SK-N-SH (cell line): ENCODE data around the gene ECSCR. TPM values are rescaled to one million over a fixed set of nuclear protein-coding genes. Genes with fewer than 3 reads are reported as not detected.

Experiments used
- CTCF ChIA-PET: fragments of 300-600, 350-600 bp; formaldehyde crosslinking; extraction: SDS; loops from one replicate; lab custom pipeline; 2021; lab: Yijun Ruan, JAX
- POLR2A ChIA-PET: fragments of 350-600 bp; sonication (Branson Sonifier 250); formaldehyde crosslinking; extraction: SDS; loops from one replicate; lab custom pipeline; 2020; ENCODE audit warnings: antibody characterized with exemption, inconsistent platforms; lab: Yijun Ruan, JAX
- DNase-seq: peaks from one replicate; pipeline ENCODE4 v3.0.0; 2012
- H2AFZ ChIP-seq: fragments of 200-600 bp; sonication (generic); 2 replicates; pipeline ENCODE4 v1.8.1; 2016; ENCODE audit warnings: antibody characterized with exemption, mild to moderate bottlenecking, low read depth
- H3F3A ChIP-seq: fragments of 200-600 bp; sonication (generic); replicated peaks from 2 replicates; pipeline ENCODE3; 2016; ENCODE audit warnings: antibody characterized with exemption, mild to moderate bottlenecking; ENCODE audit not compliant: insufficient read depth
- H3K27ac ChIP-seq, 2 experiments: fragments of 200-500 bp in 1 of 2; fragments of 200-600 bp in 1 of 2; sonication (Bioruptor generic) in 1 of 2; sonication (generic), shearing (Covaris generic) in 1 of 2; 2 replicates each; pipeline versions ENCODE4 v1.5.1 to v1.6.1; 2014 to 2016; ENCODE audit warnings: low read depth in 2 of 2, inconsistent platforms in 1 of 2, low read length in 1 of 2, mild to moderate bottlenecking in 1 of 2, mixed read lengths in 1 of 2
- H3K27me3 ChIP-seq: fragments of 200-600 bp; sonication (generic), shearing (Covaris generic); 2 replicates; pipeline ENCODE4 v1.6.1; 2016; ENCODE audit warnings: mixed run types; ENCODE audit not compliant: insufficient read depth
- H3K36me3 ChIP-seq, 2 experiments: fragments of 200-500 bp in 1 of 2; fragments of 200-600 bp in 1 of 2; sonication (Bioruptor generic) in 1 of 2; sonication (generic) in 1 of 2; replicated peaks in 1 of 2; 2 replicates each; pipeline versions ENCODE3 to v1.5.1; 2014 to 2016; ENCODE audit warnings: low read length in 1 of 2, mild to moderate bottlenecking in 1 of 2; ENCODE audit not compliant: insufficient read depth in 2 of 2, control insufficient read depth in 1 of 2
- H3K4me1 ChIP-seq, 2 experiments: fragments of 200-500 bp in 1 of 2; fragments of 200-600 bp in 1 of 2; sonication (Bioruptor generic) in 1 of 2; sonication (generic), shearing (Covaris generic) in 1 of 2; 2 replicates each; pipeline versions ENCODE4 v1.5.1 to v1.6.1; 2014 to 2016; ENCODE audit warnings: low read depth in 1 of 2, low read length in 1 of 2, mixed run types in 1 of 2; ENCODE audit not compliant: insufficient read depth in 2 of 2, control insufficient read depth in 1 of 2
- H3K4me2 ChIP-seq: fragments of 200-600 bp; sonication (generic), shearing (Covaris generic); 2 replicates; pipeline ENCODE4 v1.6.1; 2017; ENCODE audit warnings: mixed run types
- H3K4me3 ChIP-seq, 2 experiments: fragments of 200-500 bp in 1 of 2; fragments of 200-600 bp in 1 of 2; sonication (Bioruptor generic) in 1 of 2; sonication (generic), shearing (Covaris generic) in 1 of 2; 2 replicates each; pipeline versions ENCODE4 v1.5.1 to v1.8.1; 2014 to 2016; ENCODE audit warnings: low read depth in 2 of 2, inconsistent platforms in 1 of 2, low read length in 1 of 2, mild to moderate bottlenecking in 1 of 2, mixed read lengths in 1 of 2, moderate library complexity in 1 of 2
- H3K79me2 ChIP-seq: fragments of 200-600 bp; sonication (generic); 2 replicates; pipeline ENCODE4 v1.8.1; 2017; ENCODE audit warnings: mild to moderate bottlenecking; ENCODE audit not compliant: insufficient read depth
- H3K9ac ChIP-seq: fragments of 200-600 bp; sonication (generic); 2 replicates; pipeline ENCODE4 v1.6.1; 2017; ENCODE audit warnings: mixed run types
- H3K9me2 ChIP-seq: fragments of 200-600 bp; sonication (generic); 2 replicates; pipeline ENCODE4 v1.6.1; 2017; ENCODE audit warnings: mixed run types
- H3K9me3 ChIP-seq: fragments of 200-600 bp; sonication (generic); 2 replicates; pipeline ENCODE4 v1.6.1; 2017; ENCODE audit warnings: mixed run types, mild to moderate bottlenecking, moderate library complexity
- H4K20me1 ChIP-seq: fragments of 200-600 bp; sonication (generic); 2 replicates; pipeline ENCODE4 v1.6.1; 2017; ENCODE audit warnings: mild to moderate bottlenecking, mixed run types; ENCODE audit not compliant: insufficient read depth
- CHD2 ChIP-seq: fragments of 150-350 bp; IDR thresholded peaks from 2 replicates; pipeline ENCODE4 v1.6.1; 2018; ENCODE audit warnings: low read length; ENCODE audit not compliant: partially characterized antibody
- ELF1 ChIP-seq: IDR thresholded peaks from 2 replicates; pipeline ENCODE4 v1.4.0; 2012
- EP300 ChIP-seq, 2 experiments: IDR thresholded peaks; 2 replicates each; pipeline versions ENCODE4 v1.4.0 to v1.6.1; 2012; ENCODE audit warnings: borderline replicate concordance in 1 of 2, low read depth in 1 of 2, low read length in 1 of 2
- EZH2phosphoT487 ChIP-seq: fragments of 200-600 bp; sonication (generic); IDR thresholded peaks from 2 replicates; pipeline ENCODE4 v1.6.1; 2017; ENCODE audit warnings: low read depth, mixed run types, mild to moderate bottlenecking, antibody characterized with exemption, moderate library complexity, borderline replicate concordance
- FOSL2 ChIP-seq: IDR thresholded peaks from 2 replicates; pipeline ENCODE4 v1.4.0; 2012; ENCODE audit warnings: low read depth, mild to moderate bottlenecking, moderate library complexity, borderline replicate concordance
- FOXJ3 ChIP-seq: sonication (generic); formaldehyde crosslinking; IDR thresholded peaks from 2 replicates; pipeline ENCODE4 v1.5.1; 2020; ENCODE audit warnings: mild to moderate bottlenecking, missing genetic modification reagents
- FOXM1 ChIP-seq: IDR thresholded peaks from 2 replicates; pipeline ENCODE4 v1.4.0; 2012; ENCODE audit warnings: low read depth, mild to moderate bottlenecking
- GATA2 ChIP-seq: sonication (generic); formaldehyde crosslinking; IDR thresholded peaks from 2 replicates; pipeline ENCODE4 v1.5.0; 2020; ENCODE audit warnings: mild to moderate bottlenecking, missing genetic modification reagents
- IRF3 ChIP-seq: fragments of 150-350 bp; IDR thresholded peaks from 2 replicates; pipeline ENCODE4 v1.6.1; 2016; ENCODE audit warnings: mild to moderate bottlenecking, low read depth, low read length
- JUND ChIP-seq: IDR thresholded peaks from 2 replicates; pipeline ENCODE4 v1.4.0; 2012
- MAX ChIP-seq: IDR thresholded peaks from 2 replicates; pipeline ENCODE4 v1.4.0; 2012; ENCODE audit warnings: low read depth
- MEF2A ChIP-seq: IDR thresholded peaks from 2 replicates; pipeline ENCODE4 v1.4.0; 2012; ENCODE audit warnings: low read depth, borderline replicate concordance
- NFIC ChIP-seq: IDR thresholded peaks from 2 replicates; pipeline ENCODE4 v1.4.0; 2012; ENCODE audit warnings: borderline replicate concordance
- PBX3 ChIP-seq: IDR thresholded peaks from 2 replicates; pipeline ENCODE4; 2012
- POLR2AphosphoS5 ChIP-seq: IDR thresholded peaks from 2 replicates; pipeline ENCODE4 v1.6.1; 2012; ENCODE audit warnings: low read depth, low read length
- RAD21 ChIP-seq: IDR thresholded peaks from 2 replicates; pipeline ENCODE4 v1.6.1; 2012; ENCODE audit warnings: mild to moderate bottlenecking, low read length
- RCOR1 ChIP-seq: fragments of 150-350 bp; IDR thresholded peaks from 2 replicates; pipeline ENCODE4 v1.6.1; 2017; ENCODE audit warnings: antibody characterized with exemption, low read length
- REST ChIP-seq: IDR thresholded peaks from 2 replicates; pipeline ENCODE4 v1.6.1; 2012; ENCODE audit warnings: mild to moderate bottlenecking, low read depth, low read length, moderate library complexity
- RFX5 ChIP-seq: IDR thresholded peaks from 2 replicates; pipeline ENCODE4 v1.6.1; 2012; ENCODE audit warnings: mild to moderate bottlenecking, improper control_type of control experiment, low read length
- RXRA ChIP-seq: IDR thresholded peaks from 2 replicates; pipeline ENCODE4 v1.4.0; 2012; ENCODE audit warnings: low read depth, mild to moderate bottlenecking, borderline replicate concordance
- TAF1 ChIP-seq: IDR thresholded peaks from 2 replicates; pipeline ENCODE4 v1.6.1; 2012; ENCODE audit warnings: low read depth, mild to moderate bottlenecking, low read length, moderate library complexity, borderline replicate concordance
- TCF12 ChIP-seq: IDR thresholded peaks from 2 replicates; pipeline ENCODE4 v1.4.0; 2012
- TEAD4 ChIP-seq: IDR thresholded peaks from 2 replicates; pipeline ENCODE4 v1.4.0; 2012; ENCODE audit warnings: mild to moderate bottlenecking, borderline replicate concordance; ENCODE audit not compliant: insufficient read depth
- USF1 ChIP-seq: IDR thresholded peaks from 2 replicates; pipeline ENCODE4 v1.4.0; 2012; ENCODE audit warnings: low read depth, borderline replicate concordance
- YY1 ChIP-seq: IDR thresholded peaks from 2 replicates; pipeline ENCODE4 v1.4.0; 2012; ENCODE audit warnings: low read depth, mild to moderate bottlenecking
- WGBS: methylation state at CpG from one replicate; pipeline ENCODE4 v1.1.6; 2017; ENCODE audit warnings: low lambda C conversion rate; 5-methylcytosine and 5-hydroxymethylcytosine counted together
- polyA plus RNA-seq, 3 experiments: library from polyadenylated mRNA; depleted of rRNA; stranded (reverse); fragments of >200 nt; gene quantifications; 2 replicates each; pipeline ENCODE4 v1.2.3, GENCODE V29; 2012

Gene ECSCR
- polyA plus RNA-seq, 1 of the 3 experiments (the other 2 are of a cell fraction) = 10.9 TPM

GRCh38 chr5:139494256-139494655 lies 31.7 kb upstream of the ECSCR start (continued):
- TF ChIP-seq TEAD4 (no peak), GATA2 (no peak), CHD2 (no peak), EP300 (IDR thresholded peaks at IDR 0.05; ENCODE audit: borderline replicate concordance in 1 of 2, low read depth in 1 of 2, low read length in 1 of 2) (no peak), TCF12 (no peak), NFIC (no peak), YY1 (no peak)

GRCh38 chr5:139492700-139493192 lies 30.2 kb upstream of the ECSCR start:
- peaks cover 2 to 27% of the 10 kb centered on the region in 2 experiments; a peak in 3 of 4 replicates for H3K4me1 ChIP-seq
- ChIA-PET CTCF (interaction anchor here (1.0 kb wide), 1 partner anchor 71 kb away, joined by 4 read pairs; no protein-coding TSS in a partner anchor), POLR2A (no interaction called here)
- H3K4me3 ChIP-seq = peak overlapping the region; percentile 21 to 22; a peak in 2 of 4 replicates
- no peaks in the 10 kb centered on the region for H3K79me2 ChIP-seq
- no peaks in the 10 kb centered on the region for H3K27me3 ChIP-seq
- WGBS = 20% methylated on average over 6 of the region's 6 CpGs
- peak overlapping the region; percentile 68 to 84; a peak in 3 of 4 replicates for H3K27ac ChIP-seq
- no peaks in the 10 kb centered on the region for H4K20me1 ChIP-seq
- H3K9me3 ChIP-seq = no peaks in the 10 kb centered on the region
- H3K9ac ChIP-seq = peak overlapping the region; percentile 18; the same call in 1 of the 2 replicates
- peak overlapping the region; percentile 60; the same call in 1 of the 2 replicates for H2AFZ ChIP-seq
- DNase-seq = no peak
- H3F3A ChIP-seq = peaks cover 44% of the 10 kb centered on the region
- peak overlapping the region; percentile 38 for H3K4me2 ChIP-seq
- no peaks in the 10 kb centered on the region for H3K9me2 ChIP-seq
- no peaks in the 10 kb centered on the region for H3K36me3 ChIP-seq
- TF ChIP-seq POLR2AphosphoS5 (peak; percentile 25; the same call in 1 of the 2 replicates), RAD21 (no peak), EP300 (IDR thresholded peaks at IDR 0.05; ENCODE audit: borderline replicate concordance in 1 of 2, low read depth in 1 of 2, low read length in 1 of 2) (no peak; a peak in 2 of 4 replicates), FOXM1 (no peak), EZH2phosphoT487 (no peak), NFIC (peak; percentile 75; the same call in 1 of the 2 replicates), TCF12 (peak; percentile 74; the same call in 1 of the 2 replicates), RFX5 (no peak), TAF1 (no peak), RCOR1 (peak; percentile 60; the same call in 1 of the 2 replicates), ELF1 (no peak), CHD2 (no peak), FOSL2 (no peak), JUND (no peak), REST (0 out of 2 replicates have a peak, but pooled peaks have one; percentile 12), IRF3 (no peak), PBX3 (peak; percentile 47), FOXJ3 (no peak), MEF2A (peak; percentile 57; the same call in 1 of the 2 replicates), USF1 (no peak), YY1 (0 out of 2 replicates have a peak, but pooled peaks have one; percentile 36), RXRA (peak; percentile 83; the same call in 1 of the 2 replicates), MAX (peak; percentile 60)
